Endodermal cell (in vitro differentiated cells): ENCODE data around the gene PLXNC1. TPM values are rescaled to one million over a fixed set of nuclear protein-coding genes. Genes with fewer than 3 reads are reported as not detected.

Experiments
- DNase-seq: peaks from one replicate; pipeline ENCODE4 v3.0.0-alpha.2; 2017
- H3K27ac ChIP-seq: 2 replicates; pipeline ENCODE4 v1.5.1; 2013; ENCODE audit warnings: mild to moderate bottlenecking, low read depth, low read length, moderate library complexity
- H3K27me3 ChIP-seq: 2 replicates; pipeline ENCODE4 v1.6.1; 2013; ENCODE audit warnings: mild to moderate bottlenecking, low read length, moderate library complexity; ENCODE audit not compliant: insufficient read depth, control insufficient read depth, poor library complexity, severe bottlenecking
- H3K36me3 ChIP-seq: 2 replicates; pipeline ENCODE4 v1.7.0; 2013; ENCODE audit warnings: mild to moderate bottlenecking, low read length, moderate library complexity; ENCODE audit not compliant: control insufficient read depth, insufficient read depth
- H3K4me1 ChIP-seq: one replicate; pipeline ENCODE4 v1.7.0; 2013; ENCODE audit warnings: low read length; ENCODE audit not compliant: control insufficient read depth, insufficient read depth
- H3K4me3 ChIP-seq: 2 replicates; pipeline ENCODE4 v1.5.1; 2013; ENCODE audit warnings: mild to moderate bottlenecking, low read length, moderate library complexity
- H3K9ac ChIP-seq: 2 replicates; pipeline ENCODE4 v1.6.1; 2013; ENCODE audit warnings: mild to moderate bottlenecking, low read length, moderate library complexity; ENCODE audit not compliant: poor library complexity, severe bottlenecking; ENCODE audit errors: extremely low read depth
- H3K9me3 ChIP-seq: 2 replicates; pipeline ENCODE4 v1.6.1; 2013; ENCODE audit warnings: mild to moderate bottlenecking, low read length, moderate library complexity; ENCODE audit not compliant: control insufficient read depth
- H3K27ac Mint-ChIP-seq: 2 replicates; pipeline ENCODE4 v1.8.0; 2020; ENCODE audit warnings: mixed read lengths
- H3K27me3 Mint-ChIP-seq: 2 replicates; pipeline ENCODE4 v1.8.0; 2021; ENCODE audit warnings: mild to moderate bottlenecking, mixed read lengths; ENCODE audit not compliant: insufficient read depth
- H3K36me3 Mint-ChIP-seq: 2 replicates; pipeline ENCODE4 v1.8.0; 2020; ENCODE audit warnings: low read depth, mixed read lengths
- H3K4me1 Mint-ChIP-seq: 2 replicates; pipeline ENCODE4 v1.8.0; 2020; ENCODE audit warnings: mixed read lengths
- H3K4me3 Mint-ChIP-seq: 2 replicates; pipeline ENCODE4 v1.8.0; 2020; ENCODE audit warnings: mild to moderate bottlenecking, moderate library complexity, mixed read lengths
- H3K9me3 Mint-ChIP-seq: 2 replicates; pipeline ENCODE4 v1.8.0; 2020; ENCODE audit warnings: mild to moderate bottlenecking, mixed read lengths
- WGBS, 2 experiments: methylation state at CpG; one replicate each; pipeline versions ENCODE4 v1.1.5 to v1.1.7; 2013; ENCODE audit warnings: missing lambda C conversion rate in 2 of 2, mixed read lengths in 1 of 2; ENCODE audit not compliant: insufficient coverage in 1 of 2, insufficient read length in 1 of 2; 5-methylcytosine and 5-hydroxymethylcytosine counted together
- total RNA-seq, 2 donors: library from RNA; stranded (reverse); fragmentation: NEBNext Ultra II Directional in 1 of 2; extraction: Animal tissue kit (Norgen Biotek cat#: 25700) in 1 of 2; gene quantifications; 2 replicates in 1 of 2; 3 replicates in 1 of 2; pipeline ENCODE4 v1.2.1, GENCODE V29; 2021
- TF ChIP-seq, protein P1 (sequence below): fragments of 200-600 bp; sonication (generic); conservative IDR thresholded peaks from 2 replicates; pipeline ENCODE4 v1.5.0; 2021; ENCODE audit warnings: antibody characterized with exemption, mild to moderate bottlenecking

Gene PLXNC1
- total RNA-seq, 2 donors from 2014 or later = 1.6 to 1.9 TPM

GRCh38 chr12:94235848-94236247 is 87.5 kb downstream of the PLXNC1 start:
- no peak overlapping the region for H3K4me3 ChIP-seq
- H3K4me3 Mint-ChIP-seq = no peak overlapping the region
- H3K27me3 ChIP-seq = no peaks in the 10 kb centered on the region
- H3K4me1 ChIP-seq = no peaks in the 10 kb centered on the region
- H3K27ac ChIP-seq = no peak overlapping the region
- H3K9ac ChIP-seq = no peak overlapping the region
- no peaks in the 10 kb centered on the region for H3K36me3 Mint-ChIP-seq
- no peak overlapping the region for H3K27ac Mint-ChIP-seq
- TF ChIP-seq, protein P1, sequence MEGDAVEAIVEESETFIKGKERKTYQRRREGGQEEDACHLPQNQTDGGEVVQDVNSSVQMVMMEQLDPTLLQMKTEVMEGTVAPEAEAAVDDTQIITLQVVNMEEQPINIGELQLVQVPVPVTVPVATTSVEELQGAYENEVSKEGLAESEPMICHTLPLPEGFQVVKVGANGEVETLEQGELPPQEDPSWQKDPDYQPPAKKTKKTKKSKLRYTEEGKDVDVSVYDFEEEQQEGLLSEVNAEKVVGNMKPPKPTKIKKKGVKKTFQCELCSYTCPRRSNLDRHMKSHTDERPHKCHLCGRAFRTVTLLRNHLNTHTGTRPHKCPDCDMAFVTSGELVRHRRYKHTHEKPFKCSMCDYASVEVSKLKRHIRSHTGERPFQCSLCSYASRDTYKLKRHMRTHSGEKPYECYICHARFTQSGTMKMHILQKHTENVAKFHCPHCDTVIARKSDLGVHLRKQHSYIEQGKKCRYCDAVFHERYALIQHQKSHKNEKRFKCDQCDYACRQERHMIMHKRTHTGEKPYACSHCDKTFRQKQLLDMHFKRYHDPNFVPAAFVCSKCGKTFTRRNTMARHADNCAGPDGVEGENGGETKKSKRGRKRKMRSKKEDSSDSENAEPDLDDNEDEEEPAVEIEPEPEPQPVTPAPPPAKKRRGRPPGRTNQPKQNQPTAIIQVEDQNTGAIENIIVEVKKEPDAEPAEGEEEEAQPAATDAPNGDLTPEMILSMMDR = no peak
- no peaks in the 10 kb centered on the region for H3K9me3 ChIP-seq
- H3K27me3 Mint-ChIP-seq = no peaks in the 10 kb centered on the region
- DNase-seq = no peak
- no peaks in the 10 kb centered on the region for H3K4me1 Mint-ChIP-seq
- WGBS, 2 experiments = 90 to 94% methylated on average over 3 of the region's 3 CpGs
- no peaks in the 10 kb centered on the region for H3K36me3 ChIP-seq
- H3K9me3 Mint-ChIP-seq = no peaks in the 10 kb centered on the region

DNA sequence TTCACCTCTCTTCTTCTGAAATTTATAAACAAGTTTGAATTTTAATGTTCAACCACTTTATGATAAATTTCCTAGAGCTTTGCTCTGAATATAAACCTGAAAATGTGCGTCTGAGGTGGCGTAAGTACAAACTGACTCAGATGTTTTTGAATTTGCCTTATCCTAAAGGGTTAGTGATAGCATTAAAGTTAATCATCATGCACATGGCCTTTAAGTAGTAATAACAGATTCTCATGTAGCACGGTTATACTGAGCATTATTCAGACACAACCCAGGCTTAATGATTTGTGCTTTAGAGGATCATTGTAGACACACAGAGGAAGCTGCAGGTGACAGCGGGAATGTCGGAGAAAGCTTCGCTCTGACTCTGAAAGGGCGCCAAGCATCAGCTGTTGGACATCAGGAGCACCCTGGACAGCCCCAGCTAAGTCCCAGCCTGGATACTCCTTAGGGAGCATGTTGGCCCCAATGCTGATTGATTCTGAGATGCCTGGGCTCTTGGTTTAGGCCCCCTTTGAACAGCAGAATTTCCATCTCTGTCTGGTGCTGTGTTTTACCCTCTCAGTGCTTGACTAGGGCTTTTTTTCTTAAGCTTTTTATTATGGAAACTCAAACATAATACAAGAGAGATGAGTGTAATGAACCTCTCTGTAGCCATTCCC is 91.1 kb downstream of the PLXNC1 start:
- Mint-ChIP-seq H3K36me3 (no peaks in the 10 kb centered on the region), H3K9me3 (no peaks in the 10 kb centered on the region), H3K4me1 (no peaks in the 10 kb centered on the region), H3K27me3 (no peaks in the 10 kb centered on the region), H3K4me3 (no peak overlapping the region), H3K27ac (no peak overlapping the region)
- Histone ChIP-seq H3K4me1 (no peaks in the 10 kb centered on the region), H3K4me3 (no peak overlapping the region), H3K9me3 (no peaks in the 10 kb centered on the region), H3K36me3 (no peaks in the 10 kb centered on the region), H3K27ac (no peak overlapping the region), H3K9ac (no peak overlapping the region), H3K27me3 (no peaks in the 10 kb centered on the region)
- DNase-seq = no peak
- 96 to 100% methylated on average over 3 to 7 of the region's 7 CpGs for WGBS, 2 experiments
- TF ChIP-seq, protein P1 = no peak

DNA sequence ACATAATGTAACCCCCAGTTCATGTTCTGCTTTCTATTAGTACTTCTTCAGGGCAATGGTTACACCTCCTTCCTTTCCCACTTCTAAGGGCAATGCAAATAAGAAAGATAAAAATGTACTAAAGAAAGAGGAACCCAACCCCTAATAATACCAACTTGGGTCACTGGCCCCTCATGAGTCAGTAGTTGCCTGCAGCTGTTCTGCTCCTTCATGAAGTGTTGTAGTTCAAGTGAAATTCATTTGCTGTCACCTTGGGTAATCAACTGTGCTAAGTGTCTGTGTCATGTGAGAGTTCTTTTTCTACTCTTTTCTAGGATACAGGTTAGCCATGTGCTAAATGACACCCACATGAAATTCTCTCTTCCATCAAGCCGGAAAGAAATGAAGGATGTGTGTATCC is 91.8 kb downstream of the PLXNC1 start:
- no peaks in the 10 kb centered on the region for H3K36me3 ChIP-seq
- Mint-ChIP-seq H3K9me3 (no peaks in the 10 kb centered on the region), H3K4me3 (no peak overlapping the region), H3K27me3 (no peaks in the 10 kb centered on the region), H3K4me1 (no peaks in the 10 kb centered on the region), H3K36me3 (no peaks in the 10 kb centered on the region), H3K27ac (no peak overlapping the region)
- H3K27me3 ChIP-seq = no peaks in the 10 kb centered on the region
- H3K4me3 ChIP-seq = no peak overlapping the region
- no CpG with 5 or more reads among the region's 1 CpG for WGBS, 2 experiments
- DNase-seq = no peak
- no peaks in the 10 kb centered on the region for H3K4me1 ChIP-seq
- no peaks in the 10 kb centered on the region for H3K9me3 ChIP-seq
- TF ChIP-seq, protein P1 = no peak
- H3K9ac ChIP-seq = no peak overlapping the region
- no peak overlapping the region for H3K27ac ChIP-seq
